Measurements from ENCODE around the gene SMTNL1. TPM values are rescaled to one million over a fixed set of nuclear protein-coding genes. Genes with fewer than 3 reads are reported as not detected.

SMTNL1 gene
- total RNA-seq (2014; rRNA removed; shearing (Covaris generic)) = not detected in 2 replicates

- DNase-seq (ENCODE audit: low spot score) = no peak
Observed at GRCh38 chr11:57536947-57537619, at the start of gene SMTNL1. TSS of gene SMTNL1 (plus strand) at chr11:57537595. CDS start at chr11:57542643, 5,048 bp downstream.

GRCh38 chr11:57487920-57488659 lies 49.3 kb upstream of the SMTNL1 start:
- no peak for DNase-seq (ENCODE audit: low spot score)

GRCh38 chr11:57490456-57491248 lies 46.7 kb upstream of the SMTNL1 start:
- DNase-seq (ENCODE audit: low spot score) = no peak

GRCh38 chr11:57491371-57492061 lies 45.9 kb upstream of the SMTNL1 start:
- DNase-seq (ENCODE audit: low spot score) = no peak

- no peak for DNase-seq (ENCODE audit: low spot score)
Observed at GRCh38 chr11:57493507-57494503, 43.6 kb upstream of the SMTNL1 start.

- no peak for DNase-seq (ENCODE audit: low spot score)
Observed at GRCh38 chr11:57496109-57496820, 41.1 kb upstream of the SMTNL1 start.

GRCh38 chr11:57497303-57498247 lies 39.8 kb upstream of the SMTNL1 start:
- no peak for DNase-seq (ENCODE audit: low spot score)

GRCh38 chr11:57498540-57498939 lies 38.9 kb upstream of the SMTNL1 start:
- DNase-seq (ENCODE audit: low spot score) = no peak

GRCh38 chr11:57499413-57499982 lies 37.9 kb upstream of the SMTNL1 start:
- DNase-seq (ENCODE audit: low spot score) = peak; percentile 79

GRCh38 chr11:57499983-57500461 lies 37.4 kb upstream of the SMTNL1 start:
- no peak for DNase-seq (ENCODE audit: low spot score)

- DNase-seq (ENCODE audit: low spot score) = no peak
Observed at GRCh38 chr11:57500515-57500914, 36.9 kb upstream of the SMTNL1 start.

- no peak for DNase-seq (ENCODE audit: low spot score)
Observed at GRCh38 chr11:57500926-57501325, 36.5 kb upstream of the SMTNL1 start.

- DNase-seq (ENCODE audit: low spot score) = peak; percentile 13
Observed at GRCh38 chr11:57501953-57502352, 35.4 kb upstream of the SMTNL1 start.

GRCh38 chr11:57502376-57502775 lies 35.0 kb upstream of the SMTNL1 start:
- DNase-seq (ENCODE audit: low spot score) = no peak

GRCh38 chr11:57502870-57503269 lies 34.5 kb upstream of the SMTNL1 start:
- DNase-seq (ENCODE audit: low spot score) = no peak

GRCh38 chr11:57504511-57504910 lies 32.9 kb upstream of the SMTNL1 start:
- no peak for DNase-seq (ENCODE audit: low spot score)

- DNase-seq (ENCODE audit: low spot score) = no peak
Observed at GRCh38 chr11:57506522-57506921, 30.9 kb upstream of the SMTNL1 start.

Data from A172 (cell line).